AG04449 (cell line): ENCODE results near the gene METTL21C.
A peak's percentile ranks its signal among the peaks of the same experiment; 100 is the strongest.

Experiments used
- CTCF ChIA-PET: fragments of 350-600 bp; formaldehyde crosslinking; extraction: SDS; loops from one replicate; lab custom pipeline; 2021; ENCODE audit warnings: antibody characterized with exemption; lab: Yijun Ruan, JAX
- POLR2A ChIA-PET: fragments of 400-600, 350-600 bp; formaldehyde crosslinking; extraction: SDS; loops from one replicate; lab custom pipeline; 2020; ENCODE audit warnings: antibody characterized with exemption, inconsistent platforms; lab: Yijun Ruan, JAX
- DNase-seq: peaks from one replicate; pipeline ENCODE4 v3.0.0-alpha.2; 2010; ENCODE audit warnings: low read depth, low spot score
- H3K4me3 ChIP-seq: 2 replicates; pipeline ENCODE4 v1.5.1; 2011; ENCODE audit warnings: low read depth, mild to moderate bottlenecking, control low read depth, low read length
- CTCF ChIP-seq: IDR thresholded peaks from one replicate; pipeline ENCODE4 v1.5.1; 2011; ENCODE audit warnings: mild to moderate bottlenecking, moderate library complexity, low read length, control low read depth, inconsistent platforms; ENCODE audit not compliant: insufficient read depth; ENCODE audit errors: missing control alignments

The METTL21C gene

DNA sequence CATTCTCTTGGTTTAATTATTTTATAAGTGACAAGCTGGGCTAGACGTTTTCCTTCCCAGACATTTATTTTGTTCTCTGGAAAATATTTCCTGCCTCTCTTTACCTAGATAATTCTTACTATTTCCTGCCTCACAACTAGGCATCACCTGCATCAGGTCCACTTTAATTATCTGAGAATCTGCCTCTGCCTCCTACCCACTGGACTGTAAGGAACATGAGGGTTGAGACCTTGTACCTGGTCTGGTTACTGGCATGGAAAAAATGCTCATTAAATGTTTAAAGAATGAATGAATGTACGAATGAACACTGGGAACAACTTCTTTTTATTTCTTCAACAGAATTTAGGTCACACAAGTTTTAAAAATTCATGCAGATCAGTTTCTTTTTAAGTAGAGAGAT is 13.4 kb upstream of the METTL21C start:
- DNase-seq, result no peak
- ChIA-PET POLR2A (no interaction called here), CTCF (interaction anchor here (1.3 to 1.6 kb wide), 3 partner anchors 13 to 128 kb away, joined by 4 read pairs; no protein-coding TSS in a partner anchor)
- H3K4me3 ChIP-seq, result no peak overlapping the region
- TF ChIP-seq CTCF, result no peak

DNA sequence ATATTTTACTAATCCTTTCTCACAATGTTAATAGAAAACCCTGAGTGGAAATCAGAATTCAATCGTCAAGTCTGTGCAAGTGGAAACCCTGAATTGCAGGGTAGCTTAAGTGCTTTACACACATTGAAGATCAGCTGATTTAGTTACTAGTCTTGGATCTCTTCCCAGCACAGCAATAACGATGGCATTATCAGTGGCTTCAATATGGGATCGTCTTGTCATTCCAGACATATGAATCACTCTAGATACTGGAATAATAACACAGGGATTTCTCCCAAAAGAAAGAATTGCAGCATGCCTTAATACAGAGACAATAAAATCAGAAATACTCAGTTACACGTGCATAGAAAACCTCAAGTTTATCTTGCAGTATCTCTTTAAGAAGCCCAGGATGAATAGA is 12.6 kb upstream of the METTL21C start:
- ChIA-PET POLR2A (no interaction called here), CTCF (interaction anchor here (1.3 to 1.6 kb wide), 4 partner anchors 14 to 128 kb away, joined by 4 to 5 read pairs (median 4); no protein-coding TSS in a partner anchor)
- no peak for TF ChIP-seq CTCF
- DNase-seq, result peak; percentile 90
- no peak overlapping the region for H3K4me3 ChIP-seq

DNA sequence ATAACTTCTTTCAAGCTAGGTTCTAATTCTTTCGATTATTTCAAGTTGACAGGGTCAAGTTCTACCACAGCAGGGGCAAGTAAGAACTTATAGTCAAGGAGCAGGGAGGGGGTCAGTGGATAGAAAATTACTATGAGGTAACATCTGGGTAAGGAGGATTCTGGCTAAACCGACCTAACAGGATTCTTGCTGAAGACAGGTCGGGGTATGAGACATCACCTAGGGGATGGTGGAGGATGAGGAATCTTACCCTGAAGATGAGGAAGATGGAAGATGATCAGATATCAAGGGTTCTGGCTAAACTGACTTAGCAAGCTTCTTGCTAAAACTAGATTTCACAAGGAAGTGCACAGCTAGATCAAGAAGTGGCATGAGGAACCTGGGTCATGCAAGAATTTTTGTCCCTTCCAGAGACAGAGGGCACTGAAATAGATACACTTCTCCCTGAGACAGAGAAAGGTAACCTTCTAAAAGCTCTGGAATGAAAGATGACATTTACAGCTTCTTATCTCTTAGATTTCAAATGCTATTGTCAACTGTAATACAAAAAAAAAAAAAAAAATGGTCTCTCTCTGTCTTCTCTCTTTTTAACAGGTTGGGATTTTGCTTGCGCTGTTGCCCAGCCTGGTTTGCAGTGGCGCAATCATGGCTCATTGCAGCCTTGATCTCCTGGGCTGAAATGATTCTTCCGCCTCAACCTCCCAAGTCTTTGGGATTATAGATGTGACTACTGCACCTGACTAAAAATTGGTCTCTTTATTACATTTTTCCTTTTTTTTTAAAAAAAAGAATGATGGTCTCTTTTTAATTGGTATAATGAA is 9.6 kb upstream of the METTL21C start:
- no peak overlapping the region for H3K4me3 ChIP-seq
- ChIA-PET POLR2A (no interaction called here), CTCF (interaction anchor here (2.9 to 3.0 kb wide), 2 partner anchors 20 to 112 kb away, joined by 8 to 14 read pairs; no protein-coding TSS in a partner anchor)
- no peak for TF ChIP-seq CTCF
- DNase-seq, result no peak

- no peak for TF ChIP-seq CTCF
- ChIA-PET CTCF (interaction anchor here (1.2 to 3.0 kb wide), 4 partner anchors 10 to 112 kb away, joined by 3 to 14 read pairs (median 8); no protein-coding TSS in a partner anchor), POLR2A (no interaction called here)
- no peak for DNase-seq
- no peak overlapping the region for H3K4me3 ChIP-seq
These were observed 8.8 kb upstream of the METTL21C start for GRCh38 chr13:102703726-102704035.

DNA sequence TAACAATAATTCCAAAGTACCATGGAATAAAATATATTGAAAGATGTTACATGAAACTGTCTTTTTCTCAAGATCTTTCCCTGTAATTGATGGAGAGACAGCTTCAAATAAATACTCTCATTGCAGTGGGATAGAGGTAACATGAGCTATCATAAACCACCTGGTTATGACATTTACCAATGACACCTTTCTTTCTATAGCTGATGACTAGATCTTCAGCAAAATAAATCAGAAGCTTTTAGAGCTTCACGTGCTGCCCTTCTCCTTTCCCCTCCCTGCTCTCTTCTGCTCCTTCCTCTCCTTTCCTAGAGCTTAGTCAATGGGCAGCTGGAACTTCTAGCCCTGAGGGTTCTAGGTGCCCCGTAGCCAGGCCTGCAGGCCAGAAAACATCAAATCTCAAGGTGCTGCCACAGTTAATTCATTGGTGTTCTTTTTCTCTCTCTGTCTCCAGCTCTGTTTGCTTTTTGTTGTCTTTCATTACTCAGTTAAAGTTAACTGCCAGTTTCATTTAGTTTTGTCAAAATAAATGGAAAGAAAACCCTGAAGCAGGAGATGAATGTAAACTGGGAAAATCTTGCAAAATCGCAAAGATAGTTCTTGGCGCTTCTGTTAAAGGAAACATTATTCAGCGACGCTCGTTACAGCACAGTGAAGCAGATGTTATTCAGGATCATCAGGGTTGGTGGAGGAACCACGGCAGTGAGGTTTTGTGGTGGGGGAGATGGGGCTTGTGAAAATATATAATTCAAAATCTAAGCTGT is 8.3 kb upstream of the METTL21C start:
- CTCF ChIA-PET, result interaction anchor here (1.1 to 3.0 kb wide), 5 partner anchors 9 to 111 kb away, joined by 3 to 14 read pairs (median 7); partner anchors contain the start of gene TPP2
- H3K4me3 ChIP-seq, result no peak overlapping the region
- no peak for DNase-seq
- TF ChIP-seq CTCF, result no peak
- POLR2A ChIA-PET, result no interaction called here

DNA sequence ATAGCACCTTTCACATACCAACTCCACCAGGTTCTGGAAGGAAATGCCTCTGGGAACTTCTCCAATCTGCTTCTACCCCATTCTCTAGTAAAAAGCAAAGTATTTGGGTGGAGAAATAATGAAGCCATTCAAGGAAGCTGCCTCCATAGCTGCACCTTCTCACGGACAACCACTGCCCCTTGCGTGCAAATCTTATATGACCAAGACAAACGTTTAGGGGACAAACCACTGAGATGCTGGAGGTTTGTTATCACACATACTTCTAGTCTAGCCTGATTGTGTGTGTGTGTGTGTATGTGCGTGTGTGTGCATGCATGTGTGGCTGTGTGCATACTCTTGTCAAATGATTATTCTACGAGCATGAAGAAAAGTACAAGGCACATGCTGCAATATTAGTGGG is 6.5 kb upstream of the METTL21C start:
- H3K4me3 ChIP-seq, result no peak overlapping the region
- CTCF ChIA-PET, result interaction anchor here (1.5 kb wide), 1 partner anchor 109 kb away, joined by 4 read pairs; no protein-coding TSS in a partner anchor
- TF ChIP-seq CTCF, result no peak
- DNase-seq, result no peak
- POLR2A ChIA-PET, result no interaction called here
